HG03432 (cell line): ENCODE measurements around the gene CSNK1A1.

Source experiments
- ATAC-seq: cut with Tn5 transposase; IDR thresholded peaks from one replicate; pipeline ENCODE4 v1.9.1; 2021; ENCODE audit warnings: mild to moderate bottlenecking, moderate library complexity; ENCODE audit not compliant: unreplicated experiment

The CSNK1A1 gene

GRCh38 chr5:149442563-149443182 lies 108.6 kb downstream of the CSNK1A1 start:
- ATAC-seq = peak; percentile 85
